Mesothelial cell of epicardium (in vitro differentiated cells): ENCODE data around the gene MIGA2. TPM values are rescaled to one million over a fixed set of nuclear protein-coding genes. Genes with fewer than 3 reads are reported as not detected.

Source experiments
- DNase-seq, 2 experiments: peaks; one replicate each; pipeline ENCODE4 v3.0.0; 2021; ENCODE audit warnings: low spot score in 2 of 2; ENCODE audit not compliant: unreplicated experiment in 2 of 2
- H3K27ac Mint-ChIP-seq: 2 replicates; pipeline ENCODE4 v1.8.0; 2021; ENCODE audit warnings: mixed read lengths
- H3K27me3 Mint-ChIP-seq: 2 replicates; pipeline ENCODE4 v1.8.0; 2021; ENCODE audit warnings: low read depth, mixed read lengths
- H3K36me3 Mint-ChIP-seq: 2 replicates; pipeline ENCODE4 v1.8.0; 2021; ENCODE audit warnings: mixed read lengths
- H3K4me1 Mint-ChIP-seq: 2 replicates; pipeline ENCODE4 v1.8.0; 2021; ENCODE audit warnings: mixed read lengths
- H3K4me3 Mint-ChIP-seq: 2 replicates; pipeline ENCODE4 v1.8.0; 2021; ENCODE audit warnings: mild to moderate bottlenecking, moderate library complexity, mixed read lengths
- H3K9me3 Mint-ChIP-seq: 2 replicates; pipeline ENCODE4 v1.8.0; 2021; ENCODE audit warnings: mixed read lengths
- total RNA-seq: library from RNA; stranded (reverse); gene quantifications from 3 replicates; pipeline ENCODE4 v1.2.1, GENCODE V29; 2021
- TF ChIP-seq, protein P1 (sequence below): fragments of 200-600 bp; sonication (generic); IDR thresholded peaks from one replicate; pipeline ENCODE4 v1.5.0; 2021; ENCODE audit warnings: antibody characterized with exemption; ENCODE audit not compliant: unreplicated experiment

The MIGA2 gene
- total RNA-seq, 1 donor from 2014 or later: 37.9 TPM

DNA sequence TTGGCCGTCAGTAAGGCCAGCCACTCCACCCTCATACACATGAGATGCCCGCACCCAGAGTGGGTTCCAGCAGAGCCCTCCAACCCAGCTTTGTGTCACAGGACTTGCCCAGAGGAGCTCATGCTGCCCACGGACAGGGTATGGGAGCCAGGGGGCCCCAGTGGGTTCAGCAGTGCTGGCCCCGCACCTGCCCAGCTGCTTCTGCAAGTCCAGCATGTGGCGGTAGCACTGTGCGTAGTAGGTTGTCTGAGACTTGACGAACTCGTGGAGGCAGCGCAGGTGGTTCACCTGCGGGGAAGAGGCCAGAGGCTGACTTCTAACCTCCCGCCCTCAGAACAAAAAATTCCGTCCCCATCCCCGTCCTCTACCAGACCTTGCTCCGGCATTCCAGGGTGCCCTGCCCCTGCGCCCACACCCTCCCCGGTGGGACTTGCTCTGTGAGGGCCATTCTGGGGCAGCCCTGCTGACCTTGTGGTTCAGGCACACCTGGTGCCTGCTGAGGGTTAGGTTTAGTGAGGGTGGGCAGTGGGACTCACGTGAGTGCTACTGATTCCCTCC is 26.8 kb upstream of the MIGA2 start:
- no peak for DNase-seq
- TF ChIP-seq, protein P1, sequence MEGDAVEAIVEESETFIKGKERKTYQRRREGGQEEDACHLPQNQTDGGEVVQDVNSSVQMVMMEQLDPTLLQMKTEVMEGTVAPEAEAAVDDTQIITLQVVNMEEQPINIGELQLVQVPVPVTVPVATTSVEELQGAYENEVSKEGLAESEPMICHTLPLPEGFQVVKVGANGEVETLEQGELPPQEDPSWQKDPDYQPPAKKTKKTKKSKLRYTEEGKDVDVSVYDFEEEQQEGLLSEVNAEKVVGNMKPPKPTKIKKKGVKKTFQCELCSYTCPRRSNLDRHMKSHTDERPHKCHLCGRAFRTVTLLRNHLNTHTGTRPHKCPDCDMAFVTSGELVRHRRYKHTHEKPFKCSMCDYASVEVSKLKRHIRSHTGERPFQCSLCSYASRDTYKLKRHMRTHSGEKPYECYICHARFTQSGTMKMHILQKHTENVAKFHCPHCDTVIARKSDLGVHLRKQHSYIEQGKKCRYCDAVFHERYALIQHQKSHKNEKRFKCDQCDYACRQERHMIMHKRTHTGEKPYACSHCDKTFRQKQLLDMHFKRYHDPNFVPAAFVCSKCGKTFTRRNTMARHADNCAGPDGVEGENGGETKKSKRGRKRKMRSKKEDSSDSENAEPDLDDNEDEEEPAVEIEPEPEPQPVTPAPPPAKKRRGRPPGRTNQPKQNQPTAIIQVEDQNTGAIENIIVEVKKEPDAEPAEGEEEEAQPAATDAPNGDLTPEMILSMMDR: no peak
- Mint-ChIP-seq H3K27ac (no peak overlapping the region), H3K36me3 (peaks cover 21% of the 10 kb centered on the region), H3K9me3 (no peaks in the 10 kb centered on the region), H3K4me1 (peaks cover 6% of the 10 kb centered on the region), H3K4me3 (no peak overlapping the region), H3K27me3 (no peaks in the 10 kb centered on the region)

DNA sequence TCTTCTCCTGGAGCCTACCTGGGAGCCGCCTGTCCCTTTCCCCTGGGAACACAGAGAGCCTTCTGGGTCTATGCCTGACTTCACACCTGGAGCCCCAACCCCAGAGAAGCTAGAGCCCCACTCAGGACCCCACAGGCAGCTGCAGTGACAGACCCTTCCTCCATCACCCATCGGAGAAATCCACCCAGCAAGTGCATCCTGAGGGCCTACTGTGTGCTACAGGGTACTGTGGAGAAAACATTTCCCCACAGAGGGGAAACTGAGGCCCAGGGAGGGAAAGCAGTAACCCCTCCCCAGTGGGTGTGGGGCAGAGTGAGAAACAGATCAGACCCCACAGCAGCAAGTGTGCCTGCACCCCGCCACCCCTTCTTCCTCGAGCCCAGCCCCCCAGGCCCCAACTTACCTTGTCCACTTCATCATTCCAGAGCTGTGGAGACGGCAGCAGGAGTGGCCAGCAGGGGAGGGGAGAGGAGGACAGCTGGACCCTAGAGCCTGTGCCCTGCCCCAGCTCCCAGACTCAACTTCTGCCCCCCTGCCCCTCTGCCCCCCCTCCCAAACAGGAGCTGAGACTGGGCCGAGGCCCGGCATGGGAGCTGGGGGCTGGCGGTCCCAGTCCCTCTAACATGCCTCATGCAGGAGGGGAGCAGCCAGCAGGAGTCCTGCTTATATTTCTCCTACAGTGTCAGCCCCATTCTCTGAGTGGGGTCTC is 26.0 kb upstream of the MIGA2 start:
- DNase-seq: no peak
- Mint-ChIP-seq H3K4me1 (peaks cover 6% of the 10 kb centered on the region), H3K27ac (no peak overlapping the region), H3K36me3 (peaks cover 16% of the 10 kb centered on the region), H3K27me3 (no peaks in the 10 kb centered on the region), H3K4me3 (no peak overlapping the region), H3K9me3 (no peaks in the 10 kb centered on the region)
- TF ChIP-seq, protein P1: no peak

DNA sequence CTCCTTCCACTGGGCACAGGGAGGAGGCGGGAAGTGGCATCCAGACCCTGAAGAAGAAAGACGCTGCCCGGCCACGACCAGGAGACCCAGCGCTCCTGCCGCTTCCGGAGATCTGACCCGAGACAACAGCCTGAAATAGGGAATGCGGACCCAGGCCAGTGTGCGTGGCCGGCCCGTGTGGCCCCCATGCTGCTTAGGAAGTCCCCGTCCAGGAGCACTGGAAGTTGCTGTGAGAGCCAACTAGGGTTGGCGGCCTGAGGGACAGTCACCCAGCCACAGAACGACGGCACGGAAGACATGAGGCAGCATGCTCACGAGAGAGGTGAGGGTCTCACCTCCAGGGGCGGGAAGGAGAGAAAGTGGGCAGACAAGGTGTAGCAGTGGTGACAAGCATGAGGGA is 25.3 kb upstream of the MIGA2 start:
- no peak for DNase-seq
- Mint-ChIP-seq H3K27ac (no peak overlapping the region), H3K4me1 (peaks cover 6% of the 10 kb centered on the region), H3K36me3 (peaks cover 12% of the 10 kb centered on the region), H3K9me3 (no peaks in the 10 kb centered on the region), H3K27me3 (no peaks in the 10 kb centered on the region), H3K4me3 (no peak overlapping the region)
- TF ChIP-seq, protein P1: no peak

- Mint-ChIP-seq H3K27me3 (no peaks in the 10 kb centered on the region), H3K4me3 (no peak overlapping the region), H3K9me3 (no peaks in the 10 kb centered on the region), H3K4me1 (peaks cover 4% of the 10 kb centered on the region), H3K36me3 (peaks cover 11% of the 10 kb centered on the region), H3K27ac (no peak overlapping the region)
- DNase-seq: no peak
- TF ChIP-seq, protein P1: no peak
Measured at GRCh38 chr9:129011761-129012181, 24.7 kb upstream of the MIGA2 start.

DNA sequence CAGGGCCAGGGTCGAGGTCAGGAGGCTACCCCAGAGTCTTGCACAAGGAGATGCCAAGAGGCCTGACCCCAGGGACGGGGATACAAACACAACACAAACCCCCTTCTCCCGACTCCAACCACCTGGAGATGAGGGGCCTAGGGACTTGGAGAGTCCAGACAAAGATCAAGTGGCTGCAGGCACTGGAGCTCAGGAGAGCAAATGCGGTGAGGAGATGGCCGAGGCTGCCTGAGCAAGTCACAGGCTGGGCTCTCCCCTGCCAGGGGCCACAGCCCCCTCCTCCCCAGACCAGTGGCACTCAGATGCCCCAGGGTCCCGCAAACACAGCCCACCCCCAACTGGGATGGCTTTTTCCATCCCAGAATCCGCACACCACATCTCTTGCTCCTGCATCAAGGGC is 24.1 kb upstream of the MIGA2 start:
- H3K4me1 Mint-ChIP-seq: peaks cover 3% of the 10 kb centered on the region
- no peak overlapping the region for H3K27ac Mint-ChIP-seq
- no peak for DNase-seq
- no peaks in the 10 kb centered on the region for H3K27me3 Mint-ChIP-seq
- H3K36me3 Mint-ChIP-seq: peaks cover 11% of the 10 kb centered on the region
- no peak overlapping the region for H3K4me3 Mint-ChIP-seq
- TF ChIP-seq, protein P1: no peak
- H3K9me3 Mint-ChIP-seq: no peaks in the 10 kb centered on the region
